Vagina (tissue), 2 donors: Measurements from ENCODE around the gene TATDN2.

Source experiments
- CTCF ChIP-seq, 3 experiments: fragments of 450-650 bp in 2 of 3; fragments of 200-600 bp in 1 of 3; sonication (generic) in 1 of 3; IDR thresholded peaks; one replicate each; pipeline ENCODE4 v1.5.1; 2017 to 2019; ENCODE audit warnings: antibody characterized with exemption in 3 of 3, mild to moderate bottlenecking in 2 of 3, moderate library complexity in 2 of 3
- POLR2A ChIP-seq, 2 donors: fragments of 450-650 bp; IDR thresholded peaks; one replicate each; pipeline ENCODE4 v1.6.1; 2017; ENCODE audit warnings: antibody characterized with exemption in 2 of 2, mild to moderate bottlenecking in 2 of 2, moderate library complexity in 2 of 2

- TF ChIP-seq CTCF (IDR thresholded peaks at IDR 0.05): no peak
- TF ChIP-seq POLR2A (IDR thresholded peaks at IDR 0.05): no peak
Observed at GRCh38 chr3:10235551-10235950, 12.7 kb upstream of the TATDN2 start.
